ENCODE data around the gene CDKL5. TPM values are rescaled to one million over a fixed set of nuclear protein-coding genes. Genes with fewer than 3 reads are reported as not detected.
A peak's percentile ranks its signal among the peaks of the same experiment; 100 is the strongest.

CDKL5 gene
- total RNA-seq, result 1 to 10 TPM; 2.2 to 2.4 TPM
- polyA plus RNA-seq (2013, experiment 1 of 2), result 1.9 TPM
- polyA plus RNA-seq (2013, experiment 2 of 2), result 1.9 TPM
- total RNA-seq, result 1.6 to 29.6 (median 10.8) reads per million in 172 experiments

GRCh38 chrX:18425199-18426003 lies at the start of gene CDKL5:
CDKL5 (plus strand) TSS chrX:18425608; CDS start chrX:18507097, 81,489 bp downstream.
- H3K4me1 ChIP-seq (ENCODE audit: insufficient read depth, low read length), result no peaks in the 10 kb centered on the region
- H3K27ac Mint-ChIP-seq, result peak within 1 kb of the TSS; percentile 89
- H3K4me1 Mint-ChIP-seq (ENCODE audit: low read depth), result peaks cover 18% of the 10 kb centered on the region
- peak; percentile 89 for ATAC-seq (ENCODE audit: poor library complexity)
- H3K9me3 ChIP-seq (ENCODE audit: control insufficient read depth in 1 of 2, insufficient read depth in 1 of 2, low read length in 2 of 2), result no peaks in the 10 kb centered on the region
- POLR2A ChIA-PET, result interaction anchor here (0.7 to 2.9 kb wide), 8 partner anchors 43 to 1566 kb away, joined by 3 to 23 read pairs (median 4); partner anchors contain the start of gene BCLAF3
- H3K27me3 Mint-ChIP-seq, result no peaks in the 10 kb centered on the region
- no peaks in the 10 kb centered on the region for H3K9me3 Mint-ChIP-seq
- TF ChIP-seq CTCF (IDR thresholded peaks at IDR 0.05), result no peak
- CTCF ChIA-PET, result interaction anchor here (1.2 to 1.4 kb wide), 2 partner anchors 71 to 908 kb away, joined by 4 to 8 read pairs; partner anchors contain the start of gene SCML2
- peak within 1 kb of the TSS; percentile 99 for H3K4me3 Mint-ChIP-seq
- DNase-seq, result peak; percentile 91 to 98 (median 94)
- peaks cover 6% of the 10 kb centered on the region for H3K36me3 Mint-ChIP-seq (ENCODE audit: low read depth)
- peak within 1 kb of the TSS; percentile 74 to 81 for H3K27ac ChIP-seq (ENCODE audit: low read depth in 1 of 2, low read length in 2 of 2)
- H3K36me3 ChIP-seq (ENCODE audit: insufficient read depth, low read length), result no peaks in the 10 kb centered on the region
- intact Hi-C loops (cut with DNase I, micrococcal nuclease), result loop anchor here (2.0 to 10.0 kb wide), 4 partner anchors 252 to 919 kb away; partner anchors contain the start of genes PDHA1 (in 1 of the 2), PHKA2 (in 1 of the 2) and SCML1 (in 1 of the 2)
- no peaks in the 10 kb centered on the region for H3K27me3 ChIP-seq (ENCODE audit: control insufficient read depth in 1 of 2, insufficient read depth in 2 of 2, low read length in 2 of 2)
- peak within 1 kb of the TSS; percentile 86 for H3K4me3 ChIP-seq (ENCODE audit: low read length)

- Histone ChIP-seq H3K27me3 (ENCODE audit: control insufficient read depth in 1 of 2, insufficient read depth in 2 of 2, low read length in 2 of 2) (no peaks in the 10 kb centered on the region), H3K4me3 (ENCODE audit: low read length) (no peak overlapping the region), H3K36me3 (ENCODE audit: insufficient read depth, low read length) (no peaks in the 10 kb centered on the region), H3K4me1 (ENCODE audit: insufficient read depth, low read length) (peaks cover 6% of the 10 kb centered on the region), H3K27ac (ENCODE audit: low read depth in 1 of 2, low read length in 2 of 2) (no peak overlapping the region), H3K9me3 (ENCODE audit: control insufficient read depth in 1 of 2, insufficient read depth in 1 of 2, low read length in 2 of 2) (no peaks in the 10 kb centered on the region)
- no peak overlapping the region for H3K4me3 Mint-ChIP-seq
- no peak overlapping the region for H3K27ac Mint-ChIP-seq
- H3K4me1 Mint-ChIP-seq (ENCODE audit: low read depth), result peaks cover 6% of the 10 kb centered on the region
- no peaks in the 10 kb centered on the region for H3K27me3 Mint-ChIP-seq
- TF ChIP-seq CTCF (IDR thresholded peaks at IDR 0.05), result peak; percentile 58
- ATAC-seq (ENCODE audit: poor library complexity) (peak; percentile 69), DNase-seq (peak in 5 of 14 experiments; percentile 2 to 57 (median 43))
- no peaks in the 10 kb centered on the region for H3K9me3 Mint-ChIP-seq
- POLR2A ChIA-PET, result interaction anchor here (0.8 kb wide), 1 partner anchor 640 kb away, joined by 4 read pairs; the partner anchor contains the start of gene SCML1
- CTCF ChIA-PET, result interaction anchor here (0.6 kb wide), 1 partner anchor 1781 kb away, joined by 3 read pairs; no protein-coding TSS in a partner anchor
- intact Hi-C loops (cut with DNase I, micrococcal nuclease), result loop anchor here in 1 of 2 experiments (5.0 to 10.0 kb wide), 4 partner anchors 433 to 1135 kb away; no protein-coding TSS in a partner anchor
- H3K36me3 Mint-ChIP-seq (ENCODE audit: low read depth), result no peaks in the 10 kb centered on the region
These were observed 47.6 kb upstream of the CDKL5 start for GRCh38 chrX:18377796-18378195.

GRCh38 chrX:18389966-18390365 lies 35.4 kb upstream of the CDKL5 start:
- Histone ChIP-seq H3K9me3 (ENCODE audit: control insufficient read depth in 1 of 2, insufficient read depth in 1 of 2, low read length in 2 of 2) (no peaks in the 10 kb centered on the region), H3K27ac (ENCODE audit: low read depth in 1 of 2, low read length in 2 of 2) (no peak overlapping the region), H3K27me3 (ENCODE audit: control insufficient read depth in 1 of 2, insufficient read depth in 2 of 2, low read length in 2 of 2) (no peaks in the 10 kb centered on the region), H3K4me1 (ENCODE audit: insufficient read depth, low read length) (no peaks in the 10 kb centered on the region), H3K36me3 (ENCODE audit: insufficient read depth, low read length) (no peaks in the 10 kb centered on the region), H3K4me3 (ENCODE audit: low read length) (no peak overlapping the region)
- Mint-ChIP-seq H3K9me3 (no peaks in the 10 kb centered on the region), H3K27ac (no peak overlapping the region), H3K27me3 (no peaks in the 10 kb centered on the region), H3K4me1 (ENCODE audit: low read depth) (no peaks in the 10 kb centered on the region), H3K36me3 (ENCODE audit: low read depth) (no peaks in the 10 kb centered on the region), H3K4me3 (no peak overlapping the region)
- DNase-seq (no peak), ATAC-seq (ENCODE audit: poor library complexity) (no peak)
- intact Hi-C loops (cut with DNase I, micrococcal nuclease), result loop anchor here (2.0 to 10.0 kb wide), 3 partner anchors 497 to 615 kb away; no protein-coding TSS in a partner anchor
- CTCF ChIA-PET, result interaction anchor here (0.7 to 3.4 kb wide), 3 partner anchors 9 to 944 kb away, joined by 3 to 14 read pairs (median 3); no protein-coding TSS in a partner anchor
- POLR2A ChIA-PET, result no interaction called here
- TF ChIP-seq CTCF (IDR thresholded peaks at IDR 0.05), result no peak
